HCT116 (cell line): ENCODE data around the gene TM9SF4.

Source experiments
- ATF3 ChIP-seq: IDR thresholded peaks from 2 replicates; pipeline ENCODE4 v1.6.1; 2012
- EZH2 ChIP-seq: fragments of 200-600 bp; sonication (generic); IDR thresholded peaks from 2 replicates; pipeline ENCODE4 v1.6.1; 2017; ENCODE audit warnings: antibody characterized with exemption, mixed run types
- JUND ChIP-seq: IDR thresholded peaks from 2 replicates; pipeline ENCODE4 v1.6.1; 2012
- ZNF274 ChIP-seq: fragments of 200-500 bp; sonication (Bioruptor generic); IDR thresholded peaks from 2 replicates; pipeline ENCODE4 v1.6.1; 2014; ENCODE audit warnings: mild to moderate bottlenecking, low read depth, low read length, inconsistent platforms

- TF ChIP-seq ZNF274 (no peak), EZH2 (no peak), ATF3 (no peak), JUND (no peak)
Measured at GRCh38 chr20:32079655-32080109, 29.8 kb upstream of the TM9SF4 start.
